EL (cell line): ENCODE results near the gene GSTK1.
"Not testable (repeated sequence)": the region's sequence is repeated elsewhere in the genome, so short reads cannot be mapped to it uniquely, and the experiment has no call there.

ENCODE experiments used
- DNase-seq: peaks from one replicate; pipeline ENCODE4 v3.0.0-alpha.2; 2016

The GSTK1 gene

GRCh38 chr7:143239813-143240212 lies 23.4 kb upstream of the GSTK1 start:
- peak; percentile 31 for DNase-seq

- DNase-seq: peak; percentile 84
Observed at GRCh38 chr7:143240291-143241168, 22.7 kb upstream of the GSTK1 start.

- DNase-seq: no peak
Observed at GRCh38 chr7:143242306-143242705, 20.9 kb upstream of the GSTK1 start.

GRCh38 chr7:143243111-143243510 lies 20.1 kb upstream of the GSTK1 start:
- no peak for DNase-seq

- no peak for DNase-seq
Observed at GRCh38 chr7:143243614-143244013, 19.6 kb upstream of the GSTK1 start.

- DNase-seq: no peak
Observed at GRCh38 chr7:143244321-143244720, 18.9 kb upstream of the GSTK1 start.

- peak; percentile 56 for DNase-seq
Observed at GRCh38 chr7:143245123-143245522, 18.1 kb upstream of the GSTK1 start.

GRCh38 chr7:143247372-143247771 lies 15.9 kb upstream of the GSTK1 start:
- no peak for DNase-seq

GRCh38 chr7:143248761-143249354 lies 14.4 kb upstream of the GSTK1 start:
- DNase-seq: peak; percentile 73

GRCh38 chr7:143250199-143250598 lies 13.0 kb upstream of the GSTK1 start:
- DNase-seq: no peak

- no peak for DNase-seq
Observed at GRCh38 chr7:143250822-143251221, 12.4 kb upstream of the GSTK1 start.

GRCh38 chr7:143252006-143252405 lies 11.2 kb upstream of the GSTK1 start:
- DNase-seq: no peak

- DNase-seq: peak; percentile 27
Observed at GRCh38 chr7:143255564-143255963, 7.7 kb upstream of the GSTK1 start.

GRCh38 chr7:143256325-143256724 lies 6.9 kb upstream of the GSTK1 start:
- DNase-seq: no peak

GRCh38 chr7:143256932-143257331 lies 6.3 kb upstream of the GSTK1 start:
- DNase-seq: no peak

- peak; percentile 20 for DNase-seq
Observed at GRCh38 chr7:143257501-143257900, 5.7 kb upstream of the GSTK1 start.

- no peak for DNase-seq
Observed at GRCh38 chr7:143258831-143259230, 4.4 kb upstream of the GSTK1 start.

GRCh38 chr7:143259765-143260164 lies 3.5 kb upstream of the GSTK1 start:
- DNase-seq: no peak

GRCh38 chr7:143261901-143262300 lies 1.3 kb upstream of the GSTK1 start:
- no peak for DNase-seq

GRCh38 chr7:143264196-143264568 lies 941 bp downstream of the GSTK1 start:
- DNase-seq: not testable (repeated sequence)

GRCh38 chr7:143265017-143265693 lies 1.9 kb downstream of the GSTK1 start:
- no peak for DNase-seq

GRCh38 chr7:143269251-143269650 lies 6.0 kb downstream of the GSTK1 start:
- DNase-seq: no peak

GRCh38 chr7:143271240-143271639 lies 8.0 kb downstream of the GSTK1 start:
- DNase-seq: no peak

GRCh38 chr7:143272871-143273270 lies 9.6 kb downstream of the GSTK1 start:
- no peak for DNase-seq
